ENCODE measurements around the gene C16orf96. TPM values are rescaled to one million over a fixed set of nuclear protein-coding genes. Genes with fewer than 3 reads are reported as not detected.

C16orf96 gene
- total RNA-seq = 0.05 TPM in 1 of 2 replicates, not detected in the other

GRCh38 chr16:4556112-4556511 is at the start of gene C16orf96:
Gene C16orf96 (plus strand): TSS chr16:4556340. CDS start chr16:4556490, 150 bp downstream.

GRCh38 chr16:4538350-4539235 is 17.5 kb upstream of the C16orf96 start, which contains the start of gene CDIP1:
Gene CDIP1 (minus strand): TSS chr16:4538773. CDS start chr16:4514130, 24,643 bp downstream.

GRCh38 chr16:4614571-4615383 is 58.6 kb downstream of the C16orf96 start, which contains the start of gene UBALD1:
Gene UBALD1 (minus strand): TSS chr16:4614888. CDS start chr16:4614797, 91 bp downstream.

GRCh38 chr16:4624015-4624826 is 68.1 kb downstream of the C16orf96 start, which contains the start of gene MGRN1:
Gene MGRN1 (plus strand): TSS chr16:4624826. CDS start chr16:4624961, 135 bp downstream.

Other genes with a start within 250 kb of the C16orf96 start
- 4.5 and 5.6 TPM in 2 replicates for gene GLIS2, start 240.3 kb upstream of the C16orf96 start, total RNA-seq
- 53.3 and 64.3 TPM in 2 replicates for gene PAM16, start 205.0 kb upstream of the C16orf96 start, total RNA-seq
- 0.13 and 0.54 TPM in 2 replicates for gene VASN, start 184.5 kb upstream of the C16orf96 start, total RNA-seq
- gene CORO7, start 139.7 kb upstream of the C16orf96 start, total RNA-seq = 36.8 and 39.8 TPM in 2 replicates
- 49.9 and 54.0 TPM in 2 replicates for gene DNAJA3, start 130.5 kb upstream of the C16orf96 start, total RNA-seq
- 41.9 and 55.3 TPM in 2 replicates for gene NMRAL1, start 81.7 kb upstream of the C16orf96 start, total RNA-seq
- 120 and 126 TPM in 2 replicates for gene HMOX2, start 79.9 kb upstream of the C16orf96 start, total RNA-seq
- gene CDIP1, start 17.6 kb upstream of the C16orf96 start, total RNA-seq = 36.8 and 38.6 TPM in 2 replicates
- 7.6 and 9.0 TPM in 2 replicates for gene UBALD1, start 58.5 kb downstream of the C16orf96 start, total RNA-seq
- gene MGRN1, start 68.5 kb downstream of the C16orf96 start, total RNA-seq = 31.0 and 44.5 TPM in 2 replicates
- 30.3 and 38.5 TPM in 2 replicates for gene NUDT16L1, start 137.2 kb downstream of the C16orf96 start, total RNA-seq
- 5.5 and 5.8 TPM in 2 replicates for gene ANKS3, start 177.9 kb downstream of the C16orf96 start, total RNA-seq
- gene DNAAF8, start 178.2 kb downstream of the C16orf96 start, total RNA-seq = 0.27 TPM in 1 of 2 replicates, not detected in the other
- gene ZNF500, start 210.8 kb downstream of the C16orf96 start, total RNA-seq = 7.7 and 7.8 TPM in 2 replicates
- not detected in 2 replicates for gene SEPTIN12, start 232.0 kb downstream of the C16orf96 start, total RNA-seq
- gene SMIM22, start 239.0 kb downstream of the C16orf96 start, total RNA-seq = not detected in 2 replicates
- 17.0 and 19.7 TPM in 2 replicates for gene ROGDI, start 246.3 kb downstream of the C16orf96 start, total RNA-seq

Measured in mammary microvascular endothelial cell (primary cell).